Pancreas (tissue), 10 donors: Measurements from ENCODE around the gene ZHX3. TPM values are rescaled to one million over a fixed set of nuclear protein-coding genes. Genes with fewer than 3 reads are reported as not detected.
A peak's percentile ranks its signal among the peaks of the same experiment; 100 is the strongest.

ENCODE experiments used
- ATAC-seq, 4 donors: fragments of 200-7000 bp; cut with Tn5 transposase; one replicate each; pipeline versions ENCODE4 v1.8.0 to v1.9.1; 2020; ENCODE audit warnings: mild to moderate bottlenecking in 4 of 4, moderate library complexity in 4 of 4
- DNase-seq, 6 donors: peaks; one replicate each; pipeline ENCODE4 v3.0.0-alpha.2; 2020
- FAIRE-seq: peaks from 2 replicates; lab custom pipeline; 2012; peaks lifted over from hg19 to GRCh38; lab: Jason Lieb, UNC
- H3K27ac ChIP-seq, 4 donors: fragments of 200-600 bp; sonication (generic); 1 replicate in 3 of 4; 2 replicates in 1 of 4; pipeline versions ENCODE4 v1.5.0 to v1.8.0; 2020
- H3K27me3 ChIP-seq, 4 donors: fragments of 200-600 bp; one replicate each; pipeline ENCODE4 v1.8.0; 2021
- H3K36me3 ChIP-seq, 3 donors: fragments of 200-600 bp; sonication (generic) in 1 of 3; one replicate each; pipeline versions ENCODE4 v1.5.0 to v1.8.0; 2020 to 2021
- H3K4me1 ChIP-seq, 3 donors: fragments of 200-600 bp; one replicate each; pipeline ENCODE4 v1.8.0; 2021
- H3K4me3 ChIP-seq, 4 donors: fragments of 200-600 bp; sonication (generic) in 2 of 4; one replicate each; pipeline versions ENCODE4 v1.5.0 to v1.8.0; 2020 to 2021
- H3K9me3 ChIP-seq, 4 donors: fragments of 200-600 bp; one replicate each; pipeline ENCODE4 v1.8.0; 2021
- WGBS, 2 donors: extraction: QIAGEN DNeasy Blood & Tissue Kit; methylation state at CpG; one replicate each; pipeline ENCODE4 v1.1.7; 2013; 5-methylcytosine and 5-hydroxymethylcytosine counted together
- intact Hi-C, 3 donors: fragments of 100-400 bp; cut with DNase I; formaldehyde crosslinking; loops; one replicate each; pipeline versions ENCODE4 v1.11.1 to v1.14.2; 2022
- polyA plus RNA-seq, 2 donors: library from polyadenylated mRNA; stranded (reverse); fragments of 200-250 nt; gene quantifications; one replicate each; pipeline ENCODE4 v1.2.3, GENCODE V29; 2013
- total RNA-seq, 6 donors: library from RNA; stranded (reverse); fragmentation: NEBNext Ultra II Directional in 4 of 6; extraction: Animal tissue kit (Norgen Biotek cat#: 25700) in 4 of 6; gene quantifications; one replicate each; pipeline versions ENCODE4 v1.2.1 to v1.2.4, GENCODE V29; 2021 to 2023
- TF ChIP-seq, protein P1 (sequence below), 4 donors: fragments of 200-600 bp; sonication (generic) in 3 of 4; IDR thresholded peaks; one replicate each; pipeline versions ENCODE4 v1.5.0 to v1.8.0; 2021; ENCODE audit warnings: antibody characterized with exemption in 4 of 4
- donor health status: healthy with polysubstance abuse.
- donor health status: DM: no; HTN: no; CAD: no; lungs with moderate emphysema.
- donor health status: DM: no; HTN: no; CAD: no.
- donor health status: control.
- donor health status: control.
- donor health status: Bipolar disorder and iron deficiency.
- donor health status: DM: yes; HTN: yes; CAD: no.
- donor health status: DM: no; HTN: no; CAD: no.
- donor health status: DM: no; HTN: no; CAD: no.
- donor health status: DM: yes; HTN: yes; CAD: no.

The ZHX3 gene
- total and polyA plus RNA-seq, 8 donors, result 7.9 to 17.3 (median 13.0) TPM

DNA sequence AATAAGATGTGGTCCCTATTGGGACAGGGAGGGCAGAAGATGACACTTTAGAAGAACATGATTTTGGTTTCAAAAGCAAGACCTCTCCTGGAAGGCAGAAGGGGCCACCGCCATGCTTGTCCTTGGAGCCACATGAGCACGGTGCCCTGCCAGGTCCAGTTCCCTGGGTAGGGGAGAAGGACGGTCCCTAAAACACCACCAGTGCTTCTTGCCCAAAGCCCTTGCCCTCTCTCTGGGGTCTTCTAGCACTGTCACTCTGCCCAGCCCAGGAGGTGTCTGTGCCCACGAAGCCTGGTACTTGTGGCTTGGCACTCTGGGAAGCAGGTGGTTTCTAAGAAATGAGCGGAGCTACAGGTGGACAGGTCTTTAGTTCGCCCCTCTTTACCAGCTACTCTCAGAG is 134.1 kb downstream of the ZHX3 start:
- intact Hi-C loops, result no loop called here
- H3K27me3 ChIP-seq, result no peaks in the 10 kb centered on the region
- H3K27ac ChIP-seq, result no peak overlapping the region
- WGBS, 2 donors, result 96 to 98% methylated on average over 6 of the region's 6 CpGs
- ATAC-seq (no peak), DNase-seq (peak in 2 of 6 donors; percentile 5 to 30), FAIRE-seq (no peak)
- no peaks in the 10 kb centered on the region for H3K9me3 ChIP-seq
- H3K4me3 ChIP-seq, result no peak overlapping the region
- TF ChIP-seq, protein P1, sequence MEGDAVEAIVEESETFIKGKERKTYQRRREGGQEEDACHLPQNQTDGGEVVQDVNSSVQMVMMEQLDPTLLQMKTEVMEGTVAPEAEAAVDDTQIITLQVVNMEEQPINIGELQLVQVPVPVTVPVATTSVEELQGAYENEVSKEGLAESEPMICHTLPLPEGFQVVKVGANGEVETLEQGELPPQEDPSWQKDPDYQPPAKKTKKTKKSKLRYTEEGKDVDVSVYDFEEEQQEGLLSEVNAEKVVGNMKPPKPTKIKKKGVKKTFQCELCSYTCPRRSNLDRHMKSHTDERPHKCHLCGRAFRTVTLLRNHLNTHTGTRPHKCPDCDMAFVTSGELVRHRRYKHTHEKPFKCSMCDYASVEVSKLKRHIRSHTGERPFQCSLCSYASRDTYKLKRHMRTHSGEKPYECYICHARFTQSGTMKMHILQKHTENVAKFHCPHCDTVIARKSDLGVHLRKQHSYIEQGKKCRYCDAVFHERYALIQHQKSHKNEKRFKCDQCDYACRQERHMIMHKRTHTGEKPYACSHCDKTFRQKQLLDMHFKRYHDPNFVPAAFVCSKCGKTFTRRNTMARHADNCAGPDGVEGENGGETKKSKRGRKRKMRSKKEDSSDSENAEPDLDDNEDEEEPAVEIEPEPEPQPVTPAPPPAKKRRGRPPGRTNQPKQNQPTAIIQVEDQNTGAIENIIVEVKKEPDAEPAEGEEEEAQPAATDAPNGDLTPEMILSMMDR (IDR thresholded peaks at IDR 0.05), result no peak
- H3K36me3 ChIP-seq, result peaks cover 0 to 12% (median 0%) of the 10 kb centered on the region in 3 donors
- no peaks in the 10 kb centered on the region for H3K4me1 ChIP-seq

GRCh38 chr20:41182296-41183212 is 135.0 kb downstream of the ZHX3 start:
- H3K4me1 ChIP-seq, result no peaks in the 10 kb centered on the region
- TF ChIP-seq, protein P1 (IDR thresholded peaks at IDR 0.05), result no peak
- H3K27me3 ChIP-seq, result no peaks in the 10 kb centered on the region
- ATAC-seq, result no peak
- peak in 1 of 6 donors; percentile 2 for DNase-seq
- H3K27ac ChIP-seq, result no peak overlapping the region
- 94 to 95% methylated on average over 10 of the region's 10 CpGs for WGBS, 2 donors
- no peak overlapping the region for H3K4me3 ChIP-seq
- H3K9me3 ChIP-seq, result no peaks in the 10 kb centered on the region
- FAIRE-seq, result no peak
- intact Hi-C loops, result no loop called here
- peaks cover 0 to 12% (median 0%) of the 10 kb centered on the region in 3 donors for H3K36me3 ChIP-seq

GRCh38 chr20:41181567-41181966 is 136.0 kb downstream of the ZHX3 start:
- TF ChIP-seq, protein P1 (IDR thresholded peaks at IDR 0.05), result no peak
- DNase-seq, result peak in 1 of 6 donors; percentile 4
- 94 to 96% methylated on average over 3 of the region's 3 CpGs for WGBS, 2 donors
- Histone ChIP-seq H3K4me3 (no peak overlapping the region), H3K27ac (no peak overlapping the region), H3K9me3 (no peaks in the 10 kb centered on the region), H3K27me3 (no peaks in the 10 kb centered on the region), H3K4me1 (no peaks in the 10 kb centered on the region), H3K36me3 (peaks cover 0 to 12% (median 0%) of the 10 kb centered on the region in 3 donors)
- intact Hi-C loops, result no loop called here
- FAIRE-seq, result no peak
- no peak for ATAC-seq

DNA sequence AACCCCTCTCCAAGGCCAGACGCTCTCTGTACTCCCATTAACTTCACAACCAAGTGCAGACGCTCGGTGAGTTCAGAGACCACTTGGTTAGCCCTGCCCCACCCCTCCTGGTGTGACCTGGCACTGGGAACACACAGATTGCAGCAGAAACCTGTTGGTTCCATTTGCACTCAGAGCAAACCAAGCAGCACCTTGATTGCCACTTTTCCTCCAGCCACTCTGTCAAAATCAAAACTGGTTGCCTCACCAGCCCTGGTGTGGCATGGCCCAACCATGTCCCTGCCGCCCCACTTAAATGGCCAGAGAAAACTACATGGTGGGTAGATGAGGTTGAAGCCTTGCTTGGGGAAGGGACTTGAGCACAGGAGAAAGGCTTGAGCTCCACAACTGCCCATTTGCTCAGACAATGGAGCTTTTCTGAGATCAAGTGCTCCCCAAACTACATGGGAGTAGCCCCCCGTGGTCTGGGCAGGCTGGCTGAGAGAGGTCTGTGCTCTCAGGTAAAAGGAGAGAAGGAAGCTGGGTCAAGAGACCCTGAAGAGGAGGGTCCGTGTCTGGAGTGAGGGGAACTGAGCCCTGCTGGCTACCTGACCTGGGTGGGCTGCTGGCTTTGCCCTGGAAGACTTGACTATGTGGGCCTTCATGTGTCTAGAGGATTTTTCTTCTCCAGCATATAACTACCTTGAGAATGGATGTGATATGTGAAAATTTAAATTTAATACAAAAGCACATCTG is 136.8 kb downstream of the ZHX3 start:
- 89 to 95% methylated on average over 6 of the region's 6 CpGs for WGBS, 2 donors
- intact Hi-C loops, result no loop called here
- TF ChIP-seq, protein P1 (IDR thresholded peaks at IDR 0.05), result no peak
- H3K4me3 ChIP-seq, result no peak overlapping the region
- no peaks in the 10 kb centered on the region for H3K27me3 ChIP-seq
- H3K9me3 ChIP-seq, result no peaks in the 10 kb centered on the region
- no peak for FAIRE-seq
- no peak for ATAC-seq
- no peak overlapping the region for H3K27ac ChIP-seq
- peak in 1 of 6 donors; percentile 5 for DNase-seq
- no peaks in the 10 kb centered on the region for H3K4me1 ChIP-seq
- H3K36me3 ChIP-seq, result peaks cover 0 to 12% (median 0%) of the 10 kb centered on the region in 3 donors
